Measurements from ENCODE around the gene RCAN1. TPM values are rescaled to one million over a fixed set of nuclear protein-coding genes. Genes with fewer than 3 reads are reported as not detected.
"Not testable (repeated sequence)": the region's sequence is repeated elsewhere in the genome, so short reads cannot be mapped to it uniquely, and the experiment has no call there.

Gene RCAN1
- total RNA-seq, 2 experiments from 2014 or later, result 7.8 to 8.1 TPM

DNA sequence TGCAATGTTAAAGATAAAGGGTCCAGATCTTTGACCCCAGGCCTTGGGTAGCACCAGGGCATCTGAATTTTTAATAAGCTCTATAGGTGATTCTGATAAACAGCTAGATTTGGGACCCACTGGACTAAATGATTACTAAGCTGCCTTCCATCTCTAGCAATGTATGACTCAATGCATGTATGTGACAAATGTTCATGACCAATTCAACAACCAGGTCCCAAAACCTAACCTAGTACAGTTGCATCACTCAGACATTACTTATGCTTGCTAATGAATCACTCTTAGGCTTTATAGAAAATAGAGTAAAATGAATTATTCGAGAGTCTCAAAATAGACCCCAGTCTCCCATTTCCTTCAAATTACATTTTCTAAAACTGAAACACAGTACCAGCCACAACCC is 35.5 kb downstream of the RCAN1 start:
- no peaks in the 10 kb centered on the region for H3K36me3 Mint-ChIP-seq (ENCODE audit: low read depth)
- no peaks in the 10 kb centered on the region for H3K9me3 Mint-ChIP-seq (ENCODE audit: insufficient read depth)
- DNase-seq (no peak), ATAC-seq (no peak)
- H3K27me3 Mint-ChIP-seq (ENCODE audit: low read depth), result no peaks in the 10 kb centered on the region
- H3K27ac Mint-ChIP-seq, result no peak overlapping the region
- POLR2A ChIA-PET, result interaction anchor here (0.7 kb wide), 1 partner anchor 340 kb away, joined by 3 read pairs; no protein-coding TSS in a partner anchor
- CTCF ChIA-PET, result no interaction called here
- H3K4me3 Mint-ChIP-seq, result no peak overlapping the region
- H3K4me1 Mint-ChIP-seq (ENCODE audit: low read depth), result peaks cover 16% of the 10 kb centered on the region

- DNase-seq (no peak), ATAC-seq (no peak)
- H3K36me3 Mint-ChIP-seq (ENCODE audit: low read depth), result no peaks in the 10 kb centered on the region
- H3K27ac Mint-ChIP-seq, result no peak overlapping the region
- CTCF ChIA-PET, result interaction anchor here (0.8 to 1.7 kb wide), 3 partner anchors 13 to 26 kb away, joined by 3 to 5 read pairs (median 4); no protein-coding TSS in a partner anchor
- POLR2A ChIA-PET, result no interaction called here
- H3K27me3 Mint-ChIP-seq (ENCODE audit: low read depth), result no peaks in the 10 kb centered on the region
- peaks cover 10% of the 10 kb centered on the region for H3K4me1 Mint-ChIP-seq (ENCODE audit: low read depth)
- H3K9me3 Mint-ChIP-seq (ENCODE audit: insufficient read depth), result no peaks in the 10 kb centered on the region
- H3K4me3 Mint-ChIP-seq, result no peak overlapping the region
These were observed 38.8 kb downstream of the RCAN1 start for GRCh38 chr21:34576041-34576511.

DNA sequence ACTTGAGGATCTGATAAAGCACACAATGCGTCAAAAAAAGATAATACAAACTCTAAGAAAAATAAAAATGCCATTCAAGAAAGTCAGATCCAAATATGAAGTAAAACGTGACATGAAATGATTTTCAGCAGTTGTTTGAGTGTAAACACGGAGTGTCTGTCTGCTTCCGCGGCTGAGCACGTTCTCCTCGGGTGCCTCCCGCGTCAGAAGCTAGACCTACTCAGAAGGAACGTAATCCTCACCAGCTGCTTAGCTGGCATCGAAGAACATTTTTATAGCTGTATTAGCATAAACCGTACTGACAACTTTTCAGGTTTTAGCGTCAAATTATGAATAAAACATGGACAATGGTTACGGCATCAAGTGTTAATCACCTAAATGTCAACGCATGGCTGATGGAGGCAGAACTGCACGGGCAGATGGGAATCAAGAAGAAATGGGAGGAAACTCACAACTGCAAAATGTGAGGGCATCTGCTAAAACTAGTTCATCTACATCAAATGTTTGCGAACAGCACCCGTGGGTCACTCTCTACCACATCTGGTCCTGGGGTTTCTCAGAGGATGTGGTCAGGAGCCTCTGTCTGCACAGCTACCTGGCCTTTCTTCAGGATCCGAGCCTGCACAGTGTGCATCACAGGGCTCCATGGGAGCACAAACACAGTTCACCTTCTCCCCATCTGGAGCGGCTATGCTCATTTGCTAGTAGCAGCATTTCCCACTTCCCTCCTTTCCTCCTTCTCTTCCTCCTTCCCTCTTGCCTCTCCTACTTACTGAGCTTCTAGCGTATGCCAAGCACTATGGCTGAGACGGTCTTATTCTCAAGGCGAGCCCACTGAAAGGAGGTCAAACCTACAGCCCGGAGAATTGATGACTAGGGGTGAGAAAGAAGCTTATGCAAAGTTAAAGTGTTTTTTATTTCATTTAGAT is 40.0 kb downstream of the RCAN1 start:
- no peaks in the 10 kb centered on the region for H3K9me3 Mint-ChIP-seq (ENCODE audit: insufficient read depth)
- no peaks in the 10 kb centered on the region for H3K27me3 Mint-ChIP-seq (ENCODE audit: low read depth)
- H3K27ac Mint-ChIP-seq, result no peak overlapping the region
- no peak for DNase-seq
- POLR2A ChIA-PET, result no interaction called here
- peaks cover 10% of the 10 kb centered on the region for H3K4me1 Mint-ChIP-seq (ENCODE audit: low read depth)
- H3K36me3 Mint-ChIP-seq (ENCODE audit: low read depth), result no peaks in the 10 kb centered on the region
- CTCF ChIA-PET, result interaction anchor here (0.8 to 1.1 kb wide), 2 partner anchors 12 to 16 kb away, joined by 3 to 4 read pairs; no protein-coding TSS in a partner anchor
- no peak overlapping the region for H3K4me3 Mint-ChIP-seq
- ATAC-seq, result no peak

GRCh38 chr21:34571994-34572393 is 42.9 kb downstream of the RCAN1 start:
- CTCF ChIA-PET, result no interaction called here
- Mint-ChIP-seq H3K27me3 (ENCODE audit: low read depth) (no peaks in the 10 kb centered on the region), H3K27ac (no peak overlapping the region), H3K36me3 (ENCODE audit: low read depth) (no peaks in the 10 kb centered on the region), H3K4me1 (ENCODE audit: low read depth) (peaks cover 10% of the 10 kb centered on the region), H3K4me3 (no peak overlapping the region), H3K9me3 (ENCODE audit: insufficient read depth) (no peaks in the 10 kb centered on the region)
- DNase-seq (no peak), ATAC-seq (no peak)
- POLR2A ChIA-PET, result no interaction called here

GRCh38 chr21:34570313-34570712 is 44.6 kb downstream of the RCAN1 start:
- DNase-seq, result no peak
- no peak for ATAC-seq
- Mint-ChIP-seq H3K4me3 (no peak overlapping the region), H3K4me1 (ENCODE audit: low read depth) (peaks cover 10% of the 10 kb centered on the region), H3K27me3 (ENCODE audit: low read depth) (no peaks in the 10 kb centered on the region), H3K9me3 (ENCODE audit: insufficient read depth) (no peaks in the 10 kb centered on the region), H3K27ac (no peak overlapping the region), H3K36me3 (ENCODE audit: low read depth) (no peaks in the 10 kb centered on the region)
- CTCF ChIA-PET, result no interaction called here
- POLR2A ChIA-PET, result no interaction called here

- no peaks in the 10 kb centered on the region for H3K36me3 Mint-ChIP-seq (ENCODE audit: low read depth)
- CTCF ChIA-PET, result no interaction called here
These were observed 45.4 kb downstream of the RCAN1 start for GRCh38 chr21:34569381-34569979.

GRCh38 chr21:34568801-34569200 is 46.1 kb downstream of the RCAN1 start:
- CTCF ChIA-PET, result interaction anchor here (0.5 to 0.8 kb wide), 3 partner anchors 58 to 336 kb away, joined by 3 read pairs; no protein-coding TSS in a partner anchor
- ATAC-seq; H3K9me3 Mint-ChIP-seq (ENCODE audit: insufficient read depth); H3K4me3 Mint-ChIP-seq; POLR2A ChIA-PET; H3K27ac Mint-ChIP-seq; H3K4me1 Mint-ChIP-seq (ENCODE audit: low read depth); H3K27me3 Mint-ChIP-seq (ENCODE audit: low read depth); H3K36me3 Mint-ChIP-seq (ENCODE audit: low read depth); DNase-seq: not testable (repeated sequence)

More at GRCh38 chr21:34569381-34569979, 45.4 kb downstream of the RCAN1 start:
- POLR2A ChIA-PET, result no interaction called here
- Mint-ChIP-seq H3K27ac (no peak overlapping the region), H3K4me1 (ENCODE audit: low read depth) (peaks cover 4% of the 10 kb centered on the region), H3K4me3 (no peak overlapping the region), H3K27me3 (ENCODE audit: low read depth) (no peaks in the 10 kb centered on the region), H3K9me3 (ENCODE audit: insufficient read depth) (no peaks in the 10 kb centered on the region)
- ATAC-seq (no peak), DNase-seq (no peak)

- POLR2A ChIA-PET, result no interaction called here
- H3K4me3 Mint-ChIP-seq, result no peak overlapping the region
- H3K27me3 Mint-ChIP-seq (ENCODE audit: low read depth), result no peaks in the 10 kb centered on the region
- H3K4me1 Mint-ChIP-seq (ENCODE audit: low read depth), result no peaks in the 10 kb centered on the region
- ATAC-seq, result no peak
- no peak for DNase-seq
- CTCF ChIA-PET, result interaction anchor here (1.2 kb wide), 1 partner anchor 205 kb away, joined by 3 read pairs; no protein-coding TSS in a partner anchor
- H3K9me3 Mint-ChIP-seq (ENCODE audit: insufficient read depth), result no peaks in the 10 kb centered on the region
- H3K27ac Mint-ChIP-seq, result no peak overlapping the region
- H3K36me3 Mint-ChIP-seq (ENCODE audit: low read depth), result no peaks in the 10 kb centered on the region
These were observed 47.2 kb downstream of the RCAN1 start for GRCh38 chr21:34567604-34568155.

GRCh38 chr21:34565238-34565637 is 49.7 kb downstream of the RCAN1 start:
- POLR2A ChIA-PET, result no interaction called here
- no peak overlapping the region for H3K4me3 Mint-ChIP-seq
- H3K4me1 Mint-ChIP-seq (ENCODE audit: low read depth), result no peaks in the 10 kb centered on the region
- CTCF ChIA-PET, result interaction anchor here (1.1 kb wide), 1 partner anchor 22 kb away, joined by 3 read pairs; no protein-coding TSS in a partner anchor
- no peak overlapping the region for H3K27ac Mint-ChIP-seq
- no peak for ATAC-seq
- H3K36me3 Mint-ChIP-seq (ENCODE audit: low read depth), result no peaks in the 10 kb centered on the region
- no peak for DNase-seq
- no peaks in the 10 kb centered on the region for H3K27me3 Mint-ChIP-seq (ENCODE audit: low read depth)
- H3K9me3 Mint-ChIP-seq (ENCODE audit: insufficient read depth), result no peaks in the 10 kb centered on the region

DNA sequence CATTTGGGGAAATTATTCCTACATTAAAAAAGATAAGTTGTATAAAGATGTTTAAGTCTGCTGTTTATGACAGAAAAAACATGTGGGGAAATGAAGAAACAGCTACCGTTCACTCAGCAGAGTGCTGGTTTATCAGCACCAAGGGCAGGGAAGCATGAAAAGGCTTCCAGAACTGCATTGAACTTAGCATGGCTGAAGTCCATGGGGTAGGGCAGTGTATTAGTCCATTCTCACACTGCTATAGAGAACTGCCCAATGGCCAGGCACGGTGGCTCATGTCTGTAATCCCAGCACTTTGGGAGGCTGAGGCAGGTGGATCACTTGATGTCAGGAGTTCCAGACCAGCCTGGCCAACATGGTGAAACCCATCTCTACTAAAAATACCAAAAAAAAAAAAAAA is 51.5 kb downstream of the RCAN1 start:
- CTCF ChIA-PET, result interaction anchor here (1.0 kb wide), 1 partner anchor 12 kb away, joined by 4 read pairs; no protein-coding TSS in a partner anchor
- H3K4me3 Mint-ChIP-seq; H3K4me1 Mint-ChIP-seq (ENCODE audit: low read depth); POLR2A ChIA-PET; ATAC-seq; H3K27me3 Mint-ChIP-seq (ENCODE audit: low read depth); DNase-seq; H3K27ac Mint-ChIP-seq; H3K9me3 Mint-ChIP-seq (ENCODE audit: insufficient read depth); H3K36me3 Mint-ChIP-seq (ENCODE audit: low read depth): not testable (repeated sequence)

DNA sequence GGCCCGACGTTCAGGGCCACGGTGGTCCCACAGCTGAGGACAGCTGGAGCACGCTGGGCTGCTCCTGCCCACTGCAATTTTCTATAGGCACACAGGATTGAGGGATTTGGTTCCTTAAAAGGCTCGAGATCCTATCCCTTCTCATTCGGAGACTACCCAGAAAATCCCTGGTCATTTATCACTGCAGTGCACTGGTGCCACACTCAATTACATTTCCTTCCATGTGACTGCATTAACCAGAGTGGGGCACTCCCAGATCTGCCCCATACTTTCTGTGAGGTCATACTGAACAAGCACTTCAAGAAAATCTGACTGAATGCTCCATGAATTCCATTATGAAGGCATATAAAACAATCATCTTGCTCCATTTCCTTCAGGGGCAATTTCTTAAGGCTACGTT is 53.1 kb downstream of the RCAN1 start:
- ATAC-seq (no peak), DNase-seq (no peak)
- Mint-ChIP-seq H3K36me3 (ENCODE audit: low read depth) (no peaks in the 10 kb centered on the region), H3K4me1 (ENCODE audit: low read depth) (no peaks in the 10 kb centered on the region), H3K4me3 (no peak overlapping the region), H3K27ac (no peak overlapping the region), H3K27me3 (ENCODE audit: low read depth) (no peaks in the 10 kb centered on the region), H3K9me3 (ENCODE audit: insufficient read depth) (no peaks in the 10 kb centered on the region)
- ChIA-PET CTCF (no interaction called here), POLR2A (no interaction called here)

GRCh38 chr21:34560609-34561008 is 54.3 kb downstream of the RCAN1 start:
- DNase-seq (no peak), ATAC-seq (no peak)
- CTCF ChIA-PET, result no interaction called here
- H3K4me3 Mint-ChIP-seq, result no peak overlapping the region
- no peaks in the 10 kb centered on the region for H3K27me3 Mint-ChIP-seq (ENCODE audit: low read depth)
- no peaks in the 10 kb centered on the region for H3K9me3 Mint-ChIP-seq (ENCODE audit: insufficient read depth)
- H3K4me1 Mint-ChIP-seq (ENCODE audit: low read depth), result no peaks in the 10 kb centered on the region
- no peaks in the 10 kb centered on the region for H3K36me3 Mint-ChIP-seq (ENCODE audit: low read depth)
- H3K27ac Mint-ChIP-seq, result no peak overlapping the region
- POLR2A ChIA-PET, result no interaction called here
